Fibroblast of skin of right biceps (primary cell): Measurements from ENCODE around the gene KCNN2.
A peak's percentile ranks its signal among the peaks of the same experiment; 100 is the strongest.
"Not testable (repeated sequence)": the region's sequence is repeated elsewhere in the genome, so short reads cannot be mapped to it uniquely, and the experiment has no call there.

Experiments
- DNase-seq: peaks from one replicate; pipeline ENCODE4 v3.0.0-alpha.2; 2013

Gene KCNN2

DNA sequence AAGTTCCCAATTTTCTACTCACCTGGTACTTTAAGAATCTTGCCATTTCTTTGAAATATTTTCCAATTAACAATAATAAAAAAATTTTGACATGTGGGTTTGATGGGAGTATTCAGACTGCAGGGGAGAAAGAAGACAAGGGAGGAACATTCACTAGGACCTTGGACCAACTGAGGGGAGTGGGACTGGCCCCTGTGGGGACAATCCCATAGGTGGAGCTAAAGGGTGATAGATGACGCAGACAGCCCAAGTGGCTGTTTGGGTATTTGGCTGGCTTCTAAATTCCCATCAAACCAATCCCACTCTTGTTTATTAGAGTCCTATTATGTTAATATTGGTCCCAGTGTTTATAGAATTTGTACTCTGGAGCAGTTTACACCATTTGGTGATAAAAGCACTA is 65.3 kb downstream of the KCNN2 start:
- no peak for DNase-seq

DNA sequence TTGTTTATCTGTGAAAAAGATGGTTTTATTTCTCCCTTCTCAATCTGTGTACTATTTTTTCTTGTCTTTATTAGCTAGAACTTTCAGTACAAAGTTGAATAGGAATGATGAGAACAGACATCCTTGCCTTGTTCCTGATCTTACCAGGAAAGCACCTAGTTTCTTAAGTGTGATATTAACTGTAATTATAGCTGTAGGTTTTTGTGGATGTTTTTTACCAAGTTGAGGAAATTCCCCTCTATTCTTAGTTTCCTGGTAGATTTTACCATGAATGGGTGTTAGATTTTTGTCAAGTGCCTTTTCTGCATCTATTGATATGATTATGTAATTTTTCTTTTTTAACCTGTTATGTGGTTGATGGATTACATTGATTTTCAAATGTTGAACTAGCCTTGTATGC is 68.7 kb downstream of the KCNN2 start:
- no peak for DNase-seq

DNA sequence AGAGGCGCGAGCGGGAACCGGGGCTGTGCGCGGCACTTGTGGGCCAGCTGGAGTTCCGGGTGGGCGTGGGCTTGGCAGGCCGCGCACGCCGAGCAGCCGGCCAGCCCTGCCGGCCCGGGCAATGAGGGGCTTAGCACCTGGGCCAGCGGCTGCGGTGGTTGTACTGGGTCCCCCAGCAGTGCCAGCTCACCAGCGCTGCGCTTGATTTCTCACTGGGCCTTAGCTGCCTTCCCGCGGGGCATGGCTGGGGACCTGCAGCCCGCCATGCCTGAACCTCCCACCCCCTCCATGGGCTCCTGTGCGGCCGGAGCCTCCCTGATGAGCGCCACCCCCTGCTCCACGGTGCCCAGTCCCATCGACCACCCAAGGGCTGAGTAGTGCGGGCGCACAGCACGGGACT is 70.8 kb downstream of the KCNN2 start:
- not testable (repeated sequence) for DNase-seq

DNA sequence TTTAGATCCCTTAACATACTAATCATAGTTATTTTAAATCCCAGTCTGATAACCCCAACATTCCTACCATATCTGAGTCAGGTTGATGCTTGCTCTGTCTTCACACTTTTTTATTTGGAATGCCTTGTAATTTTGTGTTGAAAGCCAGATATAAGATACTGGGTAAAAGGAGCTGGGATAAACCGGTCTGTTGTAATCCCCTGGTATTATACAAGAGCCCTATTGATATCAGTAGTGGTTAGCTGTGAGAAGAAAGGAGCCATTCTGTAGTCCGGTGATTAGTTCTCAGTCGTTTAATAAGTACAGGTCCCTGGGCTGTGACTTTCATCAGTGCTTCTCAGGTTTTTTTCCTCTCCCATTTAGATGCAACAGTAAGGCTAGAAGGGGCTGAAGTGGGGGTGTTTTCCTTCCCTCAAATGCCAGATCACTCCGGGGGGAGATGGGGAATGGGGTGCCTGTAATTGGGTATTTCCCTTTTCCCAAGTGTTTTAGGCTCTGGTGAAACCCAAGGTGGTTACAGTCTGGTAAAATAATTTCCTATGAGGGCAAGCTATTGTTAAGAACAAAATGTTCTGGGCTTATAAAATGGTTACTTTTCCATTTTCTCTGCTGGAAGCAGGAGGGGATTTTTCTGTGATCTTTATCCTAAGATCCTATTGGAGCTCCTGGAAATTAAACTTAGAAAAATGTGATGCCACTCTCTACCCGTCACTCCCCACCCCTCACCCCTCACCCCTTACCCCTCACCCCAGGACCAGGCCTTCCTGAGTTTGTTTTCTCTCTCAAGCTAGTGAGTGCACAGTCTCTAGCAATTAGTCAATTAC is 72.7 kb downstream of the KCNN2 start:
- DNase-seq: no peak

DNA sequence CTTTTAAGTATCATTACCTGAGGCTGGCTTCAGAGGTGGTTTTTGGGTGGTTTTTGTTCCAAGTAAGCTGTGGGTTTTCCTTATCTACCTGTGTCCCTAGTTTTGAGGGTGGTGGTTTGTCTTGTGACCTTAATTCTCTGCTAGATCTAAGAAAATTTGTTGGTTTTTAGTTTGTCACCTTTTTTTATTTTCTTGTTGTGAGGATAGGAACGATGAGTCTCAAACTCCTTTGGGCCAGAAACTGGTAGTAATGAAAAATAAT is 73.3 kb downstream of the KCNN2 start:
- no peak for DNase-seq

DNA sequence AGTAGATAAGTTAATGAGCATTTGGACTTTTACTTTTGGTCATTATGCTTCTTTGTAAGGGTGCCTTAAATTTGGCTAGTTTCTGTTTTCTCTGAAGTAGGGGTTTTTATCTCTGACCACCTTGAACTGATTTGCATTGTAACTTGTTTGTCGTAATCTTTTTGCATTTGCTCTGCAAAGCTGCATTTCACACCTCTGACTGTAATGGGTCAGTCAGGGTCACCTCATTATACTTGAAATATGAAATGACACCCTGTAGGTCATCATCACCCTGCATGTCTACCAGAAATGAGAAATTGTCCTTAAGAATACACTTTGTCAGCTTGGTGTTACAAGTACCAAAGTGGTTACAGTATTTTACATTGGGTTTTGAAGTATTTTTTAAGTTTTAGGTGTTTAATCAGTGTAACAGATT is 74.0 kb downstream of the KCNN2 start:
- no peak for DNase-seq

DNA sequence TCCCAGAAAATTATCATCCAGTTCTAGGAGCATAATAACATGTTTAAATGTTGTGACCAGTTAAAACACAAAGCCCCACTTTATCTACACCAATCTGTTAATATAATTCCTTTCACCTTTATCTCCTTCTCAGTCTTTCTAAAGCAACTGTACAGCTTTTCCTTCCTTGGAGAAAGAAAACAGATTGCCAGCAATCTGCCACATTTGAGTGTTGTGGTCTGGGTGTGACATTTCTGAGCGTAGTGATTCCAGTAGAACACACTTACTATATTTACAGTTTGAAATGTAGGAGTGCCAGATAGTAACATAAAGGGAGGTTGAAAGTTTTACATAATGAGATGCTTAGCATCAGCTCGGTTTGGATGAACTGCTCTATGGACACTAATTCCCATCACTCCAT is 76.1 kb downstream of the KCNN2 start:
- no peak for DNase-seq

DNA sequence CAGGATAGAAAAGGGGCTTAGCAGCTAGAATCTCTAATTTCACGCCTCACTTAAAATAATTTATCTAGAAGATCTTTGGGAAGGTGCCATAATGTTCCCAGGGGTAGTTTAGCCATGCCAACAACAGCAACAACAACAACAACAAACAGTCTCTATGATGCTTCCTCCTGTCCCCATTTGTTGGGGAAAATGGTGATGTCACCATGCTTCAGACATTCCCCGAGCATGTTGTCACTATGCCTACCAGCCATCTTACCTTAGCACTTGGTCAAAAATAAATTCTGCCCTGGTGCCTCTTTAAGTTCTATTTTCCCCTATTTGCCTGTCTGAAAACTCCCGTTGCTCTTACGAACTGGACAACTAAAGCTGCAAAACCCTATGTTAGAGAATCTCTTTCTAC is 76.6 kb downstream of the KCNN2 start:
- no peak for DNase-seq

DNA sequence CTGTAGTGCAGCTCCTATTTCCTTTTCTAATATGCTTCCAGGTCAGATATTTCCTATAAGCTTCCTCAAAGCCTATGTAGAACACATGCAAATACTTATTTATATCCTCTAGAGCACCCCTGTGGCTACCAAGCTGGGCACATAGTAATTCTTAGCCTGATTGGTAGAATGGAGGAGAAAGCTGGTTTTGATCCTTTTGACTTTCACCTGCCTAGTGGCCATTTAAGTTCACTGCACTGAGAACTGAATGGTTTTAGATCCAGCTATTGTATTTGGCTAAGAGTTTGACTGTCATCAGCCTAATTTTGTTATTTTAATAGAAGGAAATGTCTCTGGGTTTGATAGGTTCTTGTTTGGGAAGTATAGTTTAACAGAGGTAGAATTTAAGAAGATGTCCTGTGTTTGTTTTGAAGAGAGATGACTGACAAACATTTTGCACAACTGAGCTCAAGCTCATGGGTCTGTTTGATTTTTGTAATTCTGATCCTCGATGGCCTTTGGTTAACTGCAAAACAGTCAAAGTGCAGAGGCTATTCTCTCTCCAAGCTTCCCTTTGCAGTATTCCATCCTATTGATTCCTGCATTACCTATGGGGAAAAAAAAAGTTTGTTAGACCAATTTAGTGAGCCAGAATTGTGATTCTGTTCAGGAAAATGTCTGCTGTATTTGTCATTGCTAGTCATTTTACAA is 85.4 kb downstream of the KCNN2 start:
- DNase-seq: no peak

DNA sequence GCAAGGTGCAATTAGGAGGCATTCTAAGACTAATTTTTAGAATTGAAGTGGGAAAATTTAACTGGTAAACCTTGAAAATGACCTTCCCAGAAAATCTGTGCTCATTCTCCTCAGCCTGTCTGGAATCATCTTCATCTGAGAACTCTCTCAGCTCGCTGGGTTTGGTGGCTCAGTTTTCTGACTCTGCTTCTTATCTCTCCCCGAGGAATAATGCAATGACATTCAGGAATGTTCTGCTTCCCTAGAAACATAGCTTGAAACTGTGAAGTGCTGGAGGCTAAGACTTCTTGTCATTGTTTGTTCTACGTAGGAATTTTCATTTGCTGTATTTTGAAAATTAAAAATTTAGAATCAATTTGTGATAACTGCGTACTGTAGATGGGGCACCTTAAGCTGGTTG is 86.6 kb downstream of the KCNN2 start:
- no peak for DNase-seq

DNA sequence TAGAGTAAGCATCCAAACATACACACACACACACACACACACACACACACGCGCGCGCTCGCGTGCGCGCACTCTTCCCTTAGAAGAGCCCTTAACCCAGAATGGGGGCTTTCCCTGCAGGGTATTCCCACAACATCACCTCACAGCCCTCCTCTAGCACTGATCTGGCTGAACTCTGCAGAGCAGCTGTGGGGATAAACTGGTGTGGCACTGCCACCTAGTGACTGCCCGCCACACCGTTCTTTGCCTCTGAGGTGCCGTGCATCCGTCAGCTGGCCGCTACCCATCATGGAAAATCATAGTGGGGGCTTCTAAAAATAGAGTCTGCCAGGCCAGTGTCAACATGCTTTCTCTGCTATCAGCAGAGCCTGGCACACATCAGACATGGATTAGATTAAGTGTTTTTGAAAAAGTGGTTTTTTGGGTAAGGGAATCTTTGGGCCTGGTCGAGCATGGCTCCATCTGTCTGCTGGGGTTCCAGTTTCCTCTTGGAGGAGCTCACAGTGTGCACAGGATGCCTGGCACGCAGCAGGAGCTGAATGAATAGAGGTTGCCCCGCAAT is 88.1 kb downstream of the KCNN2 start:
- DNase-seq: peak; percentile 46

DNA sequence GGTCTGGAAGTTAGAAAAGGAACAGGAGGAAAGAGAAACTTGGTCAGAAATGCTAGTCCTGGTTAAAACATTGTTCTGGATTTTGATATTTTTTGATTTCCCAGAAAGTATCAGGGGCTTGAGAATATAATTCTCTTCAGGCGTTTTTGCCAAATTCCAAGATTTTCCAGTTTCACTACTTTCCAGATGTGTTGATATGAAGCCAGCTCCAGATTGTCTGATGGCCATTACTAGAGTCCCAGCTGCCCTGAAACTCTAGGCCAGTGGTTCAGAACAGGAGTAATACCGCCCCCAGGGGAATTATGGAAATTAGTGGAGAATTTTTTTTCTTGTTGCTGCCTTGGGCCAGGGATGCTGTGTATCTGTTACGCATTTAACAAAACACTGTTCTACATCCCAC is 88.6 kb downstream of the KCNN2 start:
- DNase-seq: peak; percentile 2

DNA sequence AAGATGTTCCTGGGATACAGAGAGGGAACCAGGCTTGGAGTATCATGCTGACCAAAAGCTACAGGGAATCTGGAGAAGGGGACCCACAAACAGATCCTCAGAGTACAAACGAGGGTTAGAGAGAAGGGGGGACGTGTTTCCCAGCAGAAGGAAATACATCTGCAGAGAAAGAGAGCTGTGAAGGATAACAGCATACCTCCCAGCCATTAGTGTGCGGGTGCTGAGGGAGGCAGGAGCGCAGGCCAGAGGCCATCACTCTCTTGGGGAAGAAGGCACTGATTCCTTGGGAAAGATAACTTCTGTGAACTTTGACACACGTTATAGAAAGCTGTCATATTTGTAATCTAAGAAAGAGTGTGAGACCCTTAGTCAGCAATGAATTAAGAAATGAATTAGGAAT is 96.9 kb downstream of the KCNN2 start:
- no peak for DNase-seq

DNA sequence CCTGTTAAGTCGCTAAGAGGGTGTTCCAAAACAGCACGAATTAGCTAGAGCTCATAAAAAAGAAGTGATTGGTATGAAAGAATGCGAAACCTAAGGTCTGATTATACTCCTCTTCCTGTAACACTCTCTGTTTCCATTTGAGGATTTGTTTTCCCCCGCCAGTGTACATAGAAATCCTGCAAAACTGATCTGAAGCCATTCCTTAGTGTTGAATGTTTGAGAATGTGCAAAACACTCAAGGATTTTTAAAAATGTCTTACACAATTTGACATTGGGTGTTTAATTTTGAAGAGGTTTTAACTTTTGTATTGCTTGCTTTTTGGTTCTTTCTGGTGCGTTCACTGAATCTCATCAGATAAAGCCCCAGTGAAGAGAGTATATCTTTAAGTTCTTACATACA is 105.3 kb downstream of the KCNN2 start:
- DNase-seq: no peak

DNA sequence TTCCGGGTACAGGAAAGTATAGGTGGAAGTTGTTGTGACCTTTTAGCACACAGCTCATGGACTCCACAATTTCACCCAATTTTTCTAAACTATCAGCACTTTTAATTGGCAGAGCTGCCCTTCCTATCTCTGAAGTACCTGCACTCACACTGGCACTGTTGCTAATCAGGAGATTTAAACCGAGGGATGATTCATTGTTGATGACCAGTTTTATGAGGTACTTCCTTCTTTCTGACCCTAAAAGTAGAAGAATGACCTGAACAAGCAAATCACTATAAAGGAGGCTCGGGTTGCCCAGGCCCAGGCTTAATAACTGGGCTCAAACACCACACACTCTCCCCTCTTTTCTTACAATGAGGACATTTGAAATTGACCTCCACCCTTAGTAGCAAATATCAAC is 105.9 kb downstream of the KCNN2 start:
- DNase-seq: no peak

DNA sequence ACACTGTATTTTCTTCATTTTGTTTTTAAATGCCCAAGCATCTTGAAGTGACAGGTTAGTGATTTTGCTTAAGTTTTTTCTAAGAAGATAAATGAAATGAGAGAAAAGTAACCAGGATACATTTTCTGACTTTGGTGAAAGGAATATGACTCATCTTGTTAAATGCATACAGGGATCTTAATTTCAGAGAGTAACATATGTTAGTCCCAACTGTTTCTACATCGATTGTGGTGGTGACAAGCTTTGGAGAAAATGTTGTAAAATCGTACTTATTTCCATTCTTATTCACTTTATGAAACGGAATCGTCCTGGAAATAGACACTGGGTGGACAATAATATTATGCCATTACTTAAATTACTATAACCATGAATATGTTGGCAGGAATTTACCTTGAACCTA is 107.5 kb downstream of the KCNN2 start:
- no peak for DNase-seq

DNA sequence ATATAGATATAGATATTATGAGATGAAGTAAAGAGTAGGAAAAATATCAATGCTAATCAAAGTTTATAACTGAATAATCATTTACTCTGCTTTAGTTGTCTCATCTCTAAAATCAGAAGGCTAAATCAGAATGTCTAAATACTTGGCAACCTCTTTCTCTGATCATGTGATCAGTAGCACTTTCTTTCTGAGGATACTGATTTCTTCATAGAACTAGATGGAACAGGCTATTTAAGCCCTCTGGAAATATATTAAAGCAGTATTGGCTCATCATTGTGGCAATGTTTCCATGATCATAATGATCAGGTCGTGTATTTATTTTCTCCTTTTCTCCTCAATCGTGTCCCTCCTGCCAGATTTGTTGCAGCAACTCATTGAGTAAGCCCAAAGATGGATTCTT is 109.7 kb downstream of the KCNN2 start:
- no peak for DNase-seq

DNA sequence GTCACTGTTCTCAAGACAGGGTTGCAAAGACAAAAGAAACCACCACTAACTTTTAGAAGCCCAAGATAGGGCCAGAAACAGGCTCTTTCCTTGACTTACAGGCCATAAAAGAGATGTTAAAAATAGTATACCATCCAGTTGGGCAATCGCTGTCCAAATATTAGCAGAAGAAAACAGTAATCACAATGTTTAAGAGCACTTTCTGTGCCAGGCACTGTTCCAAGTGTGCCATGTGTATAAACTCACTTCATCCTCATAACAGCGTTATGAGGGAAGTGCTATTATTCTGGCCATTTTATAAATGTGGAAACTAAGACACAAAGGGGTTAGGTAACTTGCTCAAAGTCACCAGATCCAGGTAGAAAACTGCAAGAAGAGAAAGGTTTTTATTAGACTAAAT is 111.7 kb downstream of the KCNN2 start:
- DNase-seq: no peak

DNA sequence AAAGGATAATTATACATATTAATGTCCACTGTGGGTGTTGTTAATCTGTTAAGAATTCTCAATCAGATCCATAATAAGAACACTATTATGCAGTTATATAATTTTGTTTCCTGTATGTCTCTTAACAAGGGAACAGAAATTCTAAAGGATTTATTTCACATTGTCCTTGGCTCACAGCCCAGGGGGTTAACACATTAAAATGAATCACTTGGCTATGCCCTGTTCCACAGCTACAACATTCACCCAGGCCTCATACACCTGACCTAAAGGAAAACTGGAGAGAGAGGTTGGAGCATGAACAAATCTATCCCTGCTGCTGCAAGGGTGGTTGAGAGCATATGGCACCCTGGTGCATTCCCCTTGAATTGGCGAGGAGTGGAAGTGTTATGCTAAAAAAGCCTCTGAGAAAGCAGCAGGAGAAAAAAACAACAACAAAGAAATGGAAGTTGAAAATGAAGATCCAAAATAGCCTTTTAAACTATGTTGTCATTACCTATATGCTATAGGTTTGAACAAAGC is 116.0 kb downstream of the KCNN2 start:
- DNase-seq: no peak

DNA sequence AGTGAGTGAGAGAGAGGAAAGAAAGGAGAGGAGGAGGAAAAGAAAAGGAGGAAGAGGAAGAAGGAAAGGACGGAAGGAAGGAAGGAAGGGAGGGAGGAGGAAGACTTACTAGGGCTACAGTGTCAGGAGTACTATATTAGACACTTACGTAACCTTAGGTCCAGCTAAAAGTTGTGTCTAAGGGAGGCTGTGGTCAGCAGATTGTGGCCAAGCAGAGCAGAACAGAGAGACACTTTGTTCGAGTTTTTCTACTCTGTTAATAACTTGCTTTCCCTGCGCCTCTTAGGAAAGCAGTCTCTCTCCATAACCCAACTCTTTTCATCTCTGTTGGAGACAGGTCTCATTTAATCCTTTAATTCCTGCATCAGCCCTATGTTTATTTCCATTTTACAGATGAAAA is 138.9 kb downstream of the KCNN2 start:
- DNase-seq: no peak

DNA sequence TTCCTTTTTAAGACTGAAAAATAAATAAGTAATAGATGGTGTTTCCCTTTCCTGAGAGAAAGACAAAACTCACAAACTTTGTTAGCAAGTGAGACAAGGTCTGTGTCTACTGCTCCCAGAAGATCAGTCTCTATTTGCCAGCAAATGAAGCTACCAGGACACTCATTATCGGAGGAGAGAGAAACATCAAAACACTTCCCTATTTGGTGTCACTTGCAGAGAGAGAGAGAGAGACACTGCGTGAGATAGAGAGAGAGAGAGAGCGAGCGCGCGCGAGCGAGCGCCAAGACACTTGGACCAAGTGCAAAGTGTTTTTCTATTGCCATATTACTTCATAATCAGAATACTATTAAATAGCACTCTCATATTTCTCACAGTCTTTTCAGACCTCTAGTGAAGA is 142.7 kb downstream of the KCNN2 start:
- no peak for DNase-seq

DNA sequence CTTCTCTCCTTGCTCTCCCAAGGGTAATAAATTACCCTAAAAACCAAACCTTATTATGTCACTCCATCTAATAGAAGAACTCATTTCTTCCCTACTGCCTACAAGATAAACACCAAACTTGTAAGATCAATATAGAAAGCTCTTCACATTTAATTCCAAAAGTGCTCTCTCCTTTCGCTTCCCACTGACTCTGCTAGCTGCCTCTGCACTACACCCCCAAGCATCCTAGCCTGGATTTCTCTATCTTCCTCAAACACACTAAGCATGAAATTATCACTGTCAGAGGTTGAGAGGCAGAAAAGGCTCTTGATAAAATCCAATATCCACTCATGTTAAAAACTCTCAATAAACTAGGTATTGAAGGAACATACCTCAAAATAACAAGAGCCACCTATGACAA is 162.4 kb downstream of the KCNN2 start:
- no peak for DNase-seq

DNA sequence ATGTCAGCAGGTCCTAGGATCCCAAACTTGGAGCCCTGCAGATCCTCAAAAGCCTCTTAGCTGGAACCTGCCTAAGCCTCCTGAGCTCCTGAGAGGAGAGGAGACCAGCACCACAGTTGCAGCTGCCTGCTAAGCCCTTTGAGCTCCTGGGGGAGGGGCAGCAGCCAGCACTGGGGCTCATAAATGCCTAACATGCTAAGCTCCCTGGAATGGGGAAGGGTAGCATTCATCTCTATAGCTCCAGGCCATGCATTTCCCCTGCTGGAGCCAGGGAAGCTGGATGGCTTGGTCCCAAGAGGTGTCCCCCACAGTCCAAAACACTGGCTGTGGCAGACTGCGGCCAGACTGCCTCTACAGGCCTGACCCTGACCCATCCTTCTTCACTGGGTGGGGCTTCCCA is 182.7 kb downstream of the KCNN2 start:
- no peak for DNase-seq
